DMS114 treated with DMSO at 0.1 percent for 48 hours (cell line): ENCODE results near the gene BIRC6.

Experiments
- DNase-seq: peaks from one replicate; lab custom pipeline; 2025; ENCODE audit not compliant: unreplicated experiment; lab: John Stamatoyannopoulos, UW

BIRC6 gene

GRCh38 chr2:32375228-32375892 is 18.5 kb downstream of the BIRC6 start:
- no peak for DNase-seq

- DNase-seq, result no peak
Observed at GRCh38 chr2:32376756-32377155, 19.9 kb downstream of the BIRC6 start.

- DNase-seq, result no peak
Observed at GRCh38 chr2:32377928-32378327, 21.1 kb downstream of the BIRC6 start.

- no peak for DNase-seq
Observed at GRCh38 chr2:32379352-32379751, 22.5 kb downstream of the BIRC6 start.

GRCh38 chr2:32383858-32384257 is 27.0 kb downstream of the BIRC6 start:
- DNase-seq, result no peak

GRCh38 chr2:32384529-32384928 is 27.7 kb downstream of the BIRC6 start:
- DNase-seq, result no peak

- DNase-seq, result no peak
Observed at GRCh38 chr2:32386739-32387138, 29.9 kb downstream of the BIRC6 start.

GRCh38 chr2:32399221-32399620 is 42.4 kb downstream of the BIRC6 start:
- no peak for DNase-seq

GRCh38 chr2:32402091-32402490 is 45.3 kb downstream of the BIRC6 start:
- no peak for DNase-seq

- DNase-seq, result no peak
Observed at GRCh38 chr2:32403782-32404181, 47.0 kb downstream of the BIRC6 start.

GRCh38 chr2:32404691-32405090 is 47.9 kb downstream of the BIRC6 start:
- DNase-seq, result no peak

- DNase-seq, result no peak
Observed at GRCh38 chr2:32416519-32416918, 59.7 kb downstream of the BIRC6 start.

GRCh38 chr2:32417659-32418058 is 60.8 kb downstream of the BIRC6 start:
- no peak for DNase-seq

- DNase-seq, result no peak
Observed at GRCh38 chr2:32418778-32419177, 62.0 kb downstream of the BIRC6 start.

GRCh38 chr2:32422133-32422532 is 65.3 kb downstream of the BIRC6 start:
- DNase-seq, result no peak

- no peak for DNase-seq
Observed at GRCh38 chr2:32423536-32423935, 66.7 kb downstream of the BIRC6 start.

GRCh38 chr2:32424739-32425138 is 67.9 kb downstream of the BIRC6 start:
- no peak for DNase-seq

- no peak for DNase-seq
Observed at GRCh38 chr2:32425719-32426141, 68.9 kb downstream of the BIRC6 start.

- no peak for DNase-seq
Observed at GRCh38 chr2:32427672-32428610, 71.1 kb downstream of the BIRC6 start.

GRCh38 chr2:32430804-32431203 is 74.0 kb downstream of the BIRC6 start:
- no peak for DNase-seq

- no peak for DNase-seq
Observed at GRCh38 chr2:32436150-32436549, 79.3 kb downstream of the BIRC6 start.

GRCh38 chr2:32442020-32442467 is 85.2 kb downstream of the BIRC6 start:
- DNase-seq, result no peak
